HEK293T (cell line): ENCODE measurements around the gene CALML5.

Experiments
- CTCF ChIA-PET: fragments of 350-600 bp; formaldehyde crosslinking; extraction: SDS; loops from one replicate; lab custom pipeline; 2021; ENCODE audit warnings: antibody characterized with exemption, inconsistent platforms; lab: Yijun Ruan, JAX
- POLR2A ChIA-PET: fragments of 350-600 bp; formaldehyde crosslinking; extraction: SDS; loops from one replicate; lab custom pipeline; 2020; ENCODE audit warnings: antibody characterized with exemption, inconsistent platforms; lab: Yijun Ruan, JAX
- DNase-seq: peaks from one replicate; pipeline ENCODE4 v3.0.0; 2012; ENCODE audit warnings: mixed read lengths; ENCODE audit errors: extremely low spot score
- ARNT ChIP-seq: fragments of 450-650 bp; IDR thresholded peaks from 2 replicates; pipeline ENCODE4 v1.6.1; 2017; ENCODE audit warnings: mild to moderate bottlenecking
- BHLHE40 ChIP-seq: fragments of 450-650 bp; IDR thresholded peaks from 2 replicates; pipeline ENCODE4 v1.6.1; 2016; ENCODE audit warnings: mild to moderate bottlenecking, moderate library complexity, borderline replicate concordance
- CTBP1 ChIP-seq: fragments of 450-650 bp; IDR thresholded peaks from 2 replicates; pipeline ENCODE4 v1.6.1; 2016; ENCODE audit warnings: borderline replicate concordance
- ELF4 ChIP-seq: fragments of 450-650 bp; IDR thresholded peaks from 2 replicates; pipeline ENCODE4 v1.6.1; 2017; ENCODE audit warnings: antibody characterized with exemption
- FOXA1 ChIP-seq: fragments of 450-650 bp; IDR thresholded peaks from 2 replicates; pipeline ENCODE4 v1.6.1; 2016; ENCODE audit warnings: mild to moderate bottlenecking
- FOXK2 ChIP-seq: fragments of 450-650 bp; IDR thresholded peaks from 2 replicates; pipeline ENCODE4 v1.6.1; 2016; ENCODE audit warnings: mild to moderate bottlenecking
- FOXM1 ChIP-seq: fragments of 450-650 bp; IDR thresholded peaks from 2 replicates; pipeline ENCODE4 v1.6.1; 2017; ENCODE audit warnings: mild to moderate bottlenecking, borderline replicate concordance
- HDGF ChIP-seq: fragments of 450-650 bp; IDR thresholded peaks from 2 replicates; pipeline ENCODE4 v1.6.1; 2017; ENCODE audit warnings: antibody characterized with exemption, borderline replicate concordance
- L3MBTL2 ChIP-seq: fragments of 450-650 bp; conservative IDR thresholded peaks from 2 replicates; pipeline ENCODE4 v1.6.1; 2016; ENCODE audit warnings: mild to moderate bottlenecking
- LEF1 ChIP-seq: fragments of 450-650 bp; IDR thresholded peaks from 2 replicates; pipeline ENCODE4 v1.6.1; 2017; ENCODE audit warnings: mild to moderate bottlenecking, borderline replicate concordance
- NFRKB ChIP-seq: fragments of 450-650 bp; IDR thresholded peaks from 2 replicates; pipeline ENCODE4 v1.6.1; 2016; ENCODE audit warnings: mild to moderate bottlenecking, moderate library complexity
- PKNOX1 ChIP-seq: fragments of 450-650 bp; IDR thresholded peaks from 2 replicates; pipeline ENCODE4 v1.6.1; 2016
- SP1 ChIP-seq: fragments of 450-650 bp; IDR thresholded peaks from 2 replicates; pipeline ENCODE4 v1.6.1; 2017
- SUZ12 ChIP-seq: fragments of 450-650 bp; IDR thresholded peaks from 2 replicates; pipeline ENCODE4 v1.6.1; 2016; ENCODE audit warnings: mild to moderate bottlenecking
- TARDBP ChIP-seq: fragments of 450-650 bp; IDR thresholded peaks from 2 replicates; pipeline ENCODE4 v1.6.1; 2016
- ZNF384 ChIP-seq: fragments of 450-650 bp; IDR thresholded peaks from 2 replicates; pipeline ENCODE4 v1.6.1; 2016

CALML5 gene

GRCh38 chr10:5540080-5540479, 40.7 kb upstream of the CALML5 start:
- TF ChIP-seq L3MBTL2 (no peak), PKNOX1 (no peak)
- ChIA-PET POLR2A (no interaction called here), CTCF (no interaction called here)
- DNase-seq = no peak

GRCh38 chr10:5538892-5539651, 39.7 kb upstream of the CALML5 start:
- DNase-seq = no peak
- CTCF ChIA-PET = no interaction called here
- TF ChIP-seq BHLHE40 = no peak
- TF ChIP-seq ARNT = no peak
- TF ChIP-seq CTBP1 = no peak
- TF ChIP-seq PKNOX1 = no peak
- TF ChIP-seq ZNF384 = no peak
- TF ChIP-seq HDGF = no peak
- no peak for TF ChIP-seq NFRKB
- no peak for TF ChIP-seq SP1
- TF ChIP-seq L3MBTL2 = no peak
- TF ChIP-seq SUZ12 = no peak
- TF ChIP-seq FOXM1 = no peak
- TF ChIP-seq FOXK2 = no peak
- no peak for TF ChIP-seq ELF4
- no peak for TF ChIP-seq LEF1
- no peak for TF ChIP-seq TARDBP
- POLR2A ChIA-PET = no interaction called here

- ChIA-PET POLR2A (no interaction called here), CTCF (no interaction called here)
- TF ChIP-seq L3MBTL2 = no peak
- no peak for TF ChIP-seq FOXK2
- TF ChIP-seq CTBP1 = no peak
- TF ChIP-seq PKNOX1 = no peak
- no peak for TF ChIP-seq ELF4
- TF ChIP-seq FOXA1 = no peak
- no peak for TF ChIP-seq ZNF384
- no peak for TF ChIP-seq SP1
- no peak for TF ChIP-seq HDGF
- TF ChIP-seq BHLHE40 = no peak
- TF ChIP-seq LEF1 = no peak
- no peak for TF ChIP-seq NFRKB
- no peak for TF ChIP-seq TARDBP
- no peak for DNase-seq
Measured at GRCh38 chr10:5538446-5538845, 39.1 kb upstream of the CALML5 start.

GRCh38 chr10:5537684-5538083, 38.3 kb upstream of the CALML5 start:
- TF ChIP-seq FOXM1 (no peak), ZNF384 (no peak), HDGF (no peak), ELF4 (no peak), PKNOX1 (no peak), FOXK2 (no peak), BHLHE40 (no peak), SP1 (no peak), CTBP1 (no peak), ARNT (no peak), SUZ12 (no peak)
- ChIA-PET CTCF (no interaction called here), POLR2A (no interaction called here)
- DNase-seq = no peak

GRCh38 chr10:5536486-5537081, 37.2 kb upstream of the CALML5 start:
- ChIA-PET POLR2A (no interaction called here), CTCF (no interaction called here)
- no peak for DNase-seq
- TF ChIP-seq SP1 (no peak), FOXM1 (no peak), HDGF (no peak), FOXA1 (no peak), TARDBP (no peak), NFRKB (no peak), BHLHE40 (no peak), LEF1 (no peak), CTBP1 (no peak), SUZ12 (no peak), FOXK2 (no peak), L3MBTL2 (no peak)
